HK-2 (cell line): Measurements from ENCODE around the gene CACNA2D1.
A peak's percentile ranks its signal among the peaks of the same experiment; 100 is the strongest.

Experiments used
- DNase-seq: peaks from one replicate; pipeline ENCODE4 v3.0.0-alpha.2; 2018; ENCODE audit not compliant: unreplicated experiment

The CACNA2D1 gene

DNA sequence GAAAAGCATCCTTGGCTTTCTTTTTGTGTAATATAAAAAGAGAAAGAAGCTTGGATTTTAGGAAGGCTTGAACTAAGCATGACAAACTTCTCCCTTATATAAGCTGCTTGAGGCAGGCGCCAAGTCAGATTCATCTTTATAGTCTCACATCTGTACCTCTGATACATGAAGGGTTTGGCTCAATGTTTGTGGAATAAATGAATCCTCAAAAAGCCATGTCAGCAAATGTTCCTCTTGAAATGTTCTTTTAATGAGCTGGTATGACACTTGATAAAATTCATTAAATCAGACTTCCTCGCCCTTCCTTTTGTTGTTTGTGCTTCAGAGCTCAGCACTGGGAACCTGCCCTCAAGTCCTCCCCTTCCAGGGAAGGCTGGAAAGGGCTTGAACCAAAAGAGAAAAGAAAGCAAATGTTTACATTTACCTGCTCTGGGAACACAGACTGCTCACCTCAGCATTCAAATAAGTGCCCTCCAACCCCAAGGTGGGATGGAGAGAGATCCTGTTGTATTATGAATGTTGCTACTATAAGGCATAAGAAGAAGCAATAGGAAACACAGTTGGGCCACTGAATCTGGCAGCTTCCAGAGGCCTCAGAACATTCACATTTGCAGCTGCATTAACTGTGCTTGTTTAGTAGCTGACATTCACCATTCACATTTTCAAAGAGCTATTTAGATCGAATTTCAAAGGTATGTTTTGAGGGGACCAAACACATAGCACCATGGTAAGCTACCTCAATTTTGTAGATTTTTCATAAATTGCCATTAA is 212.6 kb downstream of the CACNA2D1 start:
- no peak for DNase-seq

DNA sequence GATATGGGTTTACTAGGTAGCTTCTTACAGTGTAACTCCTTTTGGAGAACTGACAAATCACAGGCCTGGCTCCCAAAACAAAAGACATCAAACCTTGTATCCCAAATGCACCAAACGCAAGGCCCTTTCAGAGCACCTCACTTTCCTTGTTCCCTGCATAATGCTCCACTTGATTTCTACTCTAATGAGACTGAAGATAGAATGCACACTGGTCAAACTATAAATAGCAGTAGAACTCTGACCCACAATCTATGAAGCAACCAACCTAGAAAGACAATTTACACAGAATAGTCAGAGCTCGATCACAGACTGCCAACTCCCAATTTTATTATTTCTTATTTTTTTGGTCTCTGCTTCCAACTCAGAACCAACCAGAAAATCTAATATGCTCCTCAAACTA is 214.4 kb downstream of the CACNA2D1 start:
- no peak for DNase-seq

- DNase-seq = no peak
Measured at GRCh38 chr7:82226191-82226590, 217.4 kb downstream of the CACNA2D1 start.

- no peak for DNase-seq
Measured at GRCh38 chr7:82224529-82224928, 219.0 kb downstream of the CACNA2D1 start.

- no peak for DNase-seq
Measured at GRCh38 chr7:82223580-82223979, 220.0 kb downstream of the CACNA2D1 start.

DNA sequence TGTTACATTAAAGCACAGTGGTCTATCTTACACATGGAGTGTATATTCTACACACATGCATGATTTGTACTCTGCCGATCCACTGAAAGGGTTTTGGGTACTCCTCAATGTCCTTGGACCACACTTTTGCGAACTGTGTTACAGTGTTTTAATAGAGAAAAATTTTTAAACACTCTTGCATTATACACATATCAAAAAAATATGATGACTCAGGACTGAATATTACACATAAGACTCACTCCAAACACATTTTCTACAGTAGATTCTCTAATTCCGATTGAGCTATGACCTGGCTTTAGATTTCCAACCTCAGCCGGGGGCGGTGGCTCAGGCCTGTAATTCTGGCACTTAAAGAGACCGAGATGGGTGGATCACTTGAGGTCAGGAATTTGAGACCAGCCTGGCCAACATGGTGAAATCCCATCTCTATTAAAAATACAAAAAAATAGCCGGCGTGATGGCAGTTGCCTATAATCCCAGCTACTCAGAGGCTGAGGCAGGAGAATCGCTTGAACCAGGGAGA is 222.4 kb downstream of the CACNA2D1 start:
- DNase-seq = no peak

DNA sequence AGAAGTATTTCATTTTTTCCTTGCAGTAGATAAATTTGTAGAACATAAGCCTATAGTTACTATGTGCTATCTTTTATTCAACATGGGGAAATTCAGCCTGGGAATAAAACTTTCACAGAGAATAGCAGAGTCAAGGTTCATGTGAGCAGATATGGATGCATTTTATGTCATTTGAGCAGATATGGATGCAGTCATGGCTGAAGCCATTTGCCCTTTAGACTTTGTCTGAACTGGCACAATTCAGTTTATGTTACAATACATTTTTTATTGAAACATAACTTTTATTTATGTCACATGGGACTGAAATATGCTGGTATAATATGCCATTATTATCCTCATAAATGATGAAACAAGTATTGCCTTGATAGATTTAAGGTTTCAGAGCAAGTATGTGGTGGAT is 231.1 kb downstream of the CACNA2D1 start:
- DNase-seq = no peak

GRCh38 chr7:82211333-82211732 is 232.2 kb downstream of the CACNA2D1 start:
- DNase-seq = no peak

GRCh38 chr7:82210416-82211184 is 233.0 kb downstream of the CACNA2D1 start:
- DNase-seq = no peak

GRCh38 chr7:82209179-82209747 is 234.3 kb downstream of the CACNA2D1 start:
- no peak for DNase-seq

- peak; percentile 78 for DNase-seq
Measured at GRCh38 chr7:82204694-82205093, 238.9 kb downstream of the CACNA2D1 start.

DNA sequence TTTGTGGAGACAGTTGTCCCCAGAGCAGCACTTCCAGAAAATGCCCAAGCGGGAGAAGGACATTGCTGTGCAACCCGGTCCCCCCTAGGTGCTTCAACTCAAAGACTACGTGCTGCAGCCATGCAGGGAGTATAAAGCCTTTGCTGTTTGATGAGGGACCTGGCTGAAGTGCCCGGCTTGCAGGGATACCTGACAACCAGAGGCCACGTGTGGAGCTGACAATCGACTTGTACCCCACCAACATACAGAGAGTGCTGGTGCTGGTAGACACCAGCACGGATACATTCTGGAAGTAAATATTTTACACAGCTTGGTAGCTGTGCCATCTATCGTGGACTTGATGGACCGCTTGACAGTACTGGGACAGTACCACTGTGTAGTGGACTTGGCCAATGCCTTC is 240.6 kb downstream of the CACNA2D1 start:
- no peak for DNase-seq

DNA sequence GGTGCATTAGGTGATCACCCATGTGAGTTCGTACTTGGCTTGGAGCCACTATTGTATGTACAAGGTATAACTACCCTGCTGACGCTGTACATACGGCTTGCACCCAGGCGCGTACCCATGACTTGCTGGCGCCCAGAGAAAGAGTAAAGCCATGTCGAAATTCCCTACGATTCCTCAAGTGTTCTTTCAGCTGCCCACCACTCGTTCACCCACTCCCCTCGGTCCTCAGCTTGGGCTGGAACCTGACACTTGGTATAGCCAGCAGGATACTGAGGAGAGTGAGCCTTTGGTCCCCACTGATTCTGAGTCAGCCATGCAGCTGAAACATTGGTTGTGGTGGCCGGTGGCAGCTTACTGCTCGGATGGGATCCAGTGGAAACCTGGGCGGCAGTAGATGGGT is 241.5 kb downstream of the CACNA2D1 start:
- DNase-seq = no peak

GRCh38 chr7:82200601-82201000 is 243.0 kb downstream of the CACNA2D1 start:
- no peak for DNase-seq

- no peak for DNase-seq
Measured at GRCh38 chr7:82194016-82194643, 249.4 kb downstream of the CACNA2D1 start.

- no peak for DNase-seq
Measured at GRCh38 chr7:82188636-82189035, 254.9 kb downstream of the CACNA2D1 start.

GRCh38 chr7:82185443-82185842 is 258.1 kb downstream of the CACNA2D1 start:
- DNase-seq = no peak

GRCh38 chr7:82183634-82184033 is 259.9 kb downstream of the CACNA2D1 start:
- DNase-seq = no peak

DNA sequence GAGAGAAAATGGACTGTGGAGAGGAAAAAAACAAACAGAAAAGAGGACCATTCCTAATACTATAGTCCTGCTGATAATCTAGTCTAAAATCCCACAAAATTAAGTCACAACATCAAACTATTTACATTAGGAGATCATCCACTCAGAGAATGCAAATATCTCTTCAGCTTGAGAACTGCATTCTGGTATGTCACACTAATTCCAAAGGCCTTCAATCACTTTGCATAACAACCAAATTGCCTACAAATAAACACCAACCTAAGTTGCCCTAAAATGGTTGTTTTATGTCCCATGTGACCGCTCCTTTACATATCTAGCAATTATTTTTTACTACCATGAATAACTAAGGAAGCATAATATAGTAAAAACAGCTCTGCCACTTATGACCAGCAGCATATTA is 264.3 kb downstream of the CACNA2D1 start:
- no peak for DNase-seq

GRCh38 chr7:82175319-82175718 is 268.3 kb downstream of the CACNA2D1 start:
- no peak for DNase-seq

DNA sequence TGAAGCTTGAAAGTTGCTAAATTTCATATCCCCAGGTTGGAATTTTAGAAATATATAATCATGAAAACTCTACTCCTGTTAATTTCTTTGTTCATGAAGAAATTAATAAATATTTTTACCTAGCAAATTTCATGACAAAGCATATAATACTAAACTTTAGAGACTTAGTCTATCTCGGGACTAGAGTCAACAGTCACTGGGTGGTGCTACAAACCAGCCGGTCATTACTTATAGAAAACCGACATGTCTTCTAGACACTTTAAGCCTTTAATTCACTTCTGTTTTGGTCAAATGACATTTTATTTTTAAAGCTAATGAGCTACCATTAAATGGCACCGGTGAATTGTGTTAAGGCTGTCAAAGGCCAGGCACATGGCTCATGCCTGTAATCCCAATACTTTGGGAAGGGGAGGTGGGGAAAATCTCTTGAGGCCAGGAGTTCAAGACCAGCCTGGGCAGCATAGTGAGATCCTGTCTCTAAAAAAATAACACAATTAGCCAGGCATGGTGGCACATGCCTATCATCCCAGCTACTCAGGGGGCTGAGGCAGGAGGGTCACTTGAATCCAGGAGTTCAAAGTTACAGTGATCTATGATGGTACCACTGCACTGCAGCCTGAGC is 270.1 kb downstream of the CACNA2D1 start:
- DNase-seq = no peak

DNA sequence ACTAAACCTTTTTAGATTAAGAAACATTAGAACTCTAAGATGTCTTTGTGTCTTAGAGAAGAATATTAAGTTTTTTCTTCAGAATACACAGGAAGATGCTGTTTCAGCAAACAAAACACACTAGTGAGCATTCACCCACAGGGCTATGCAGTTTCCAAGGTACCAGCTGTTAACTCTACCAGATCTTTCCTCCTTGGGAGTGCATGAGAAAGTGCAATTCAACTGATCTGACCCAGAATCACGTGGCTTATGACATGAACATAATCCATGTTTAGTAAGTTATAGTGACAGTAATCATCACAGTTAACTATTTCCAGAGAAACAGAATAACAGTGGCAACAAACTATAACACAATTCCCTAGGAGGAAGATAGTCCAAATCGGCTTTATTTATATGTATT is 270.7 kb downstream of the CACNA2D1 start:
- DNase-seq = no peak
